Occipital lobe (tissue), 2 donors: Measurements from ENCODE around the gene CCS. TPM values are rescaled to one million over a fixed set of nuclear protein-coding genes. Genes with fewer than 3 reads are reported as not detected.
"Not testable (repeated sequence)": the region's sequence is repeated elsewhere in the genome, so short reads cannot be mapped to it uniquely, and the experiment has no call there.

Experiments used
- DNase-seq: peaks from one replicate; lab custom pipeline; 2025; lab: John Stamatoyannopoulos, UW
- total RNA-seq: library from RNA; depleted of rRNA; stranded (reverse); fragments of >200 nt; gene quantifications from one replicate; pipeline ENCODE4 v1.2.3, GENCODE V29; 2014

Gene CCS
- total RNA-seq, 1 donor from 2014 or later: 22.0 TPM

DNA sequence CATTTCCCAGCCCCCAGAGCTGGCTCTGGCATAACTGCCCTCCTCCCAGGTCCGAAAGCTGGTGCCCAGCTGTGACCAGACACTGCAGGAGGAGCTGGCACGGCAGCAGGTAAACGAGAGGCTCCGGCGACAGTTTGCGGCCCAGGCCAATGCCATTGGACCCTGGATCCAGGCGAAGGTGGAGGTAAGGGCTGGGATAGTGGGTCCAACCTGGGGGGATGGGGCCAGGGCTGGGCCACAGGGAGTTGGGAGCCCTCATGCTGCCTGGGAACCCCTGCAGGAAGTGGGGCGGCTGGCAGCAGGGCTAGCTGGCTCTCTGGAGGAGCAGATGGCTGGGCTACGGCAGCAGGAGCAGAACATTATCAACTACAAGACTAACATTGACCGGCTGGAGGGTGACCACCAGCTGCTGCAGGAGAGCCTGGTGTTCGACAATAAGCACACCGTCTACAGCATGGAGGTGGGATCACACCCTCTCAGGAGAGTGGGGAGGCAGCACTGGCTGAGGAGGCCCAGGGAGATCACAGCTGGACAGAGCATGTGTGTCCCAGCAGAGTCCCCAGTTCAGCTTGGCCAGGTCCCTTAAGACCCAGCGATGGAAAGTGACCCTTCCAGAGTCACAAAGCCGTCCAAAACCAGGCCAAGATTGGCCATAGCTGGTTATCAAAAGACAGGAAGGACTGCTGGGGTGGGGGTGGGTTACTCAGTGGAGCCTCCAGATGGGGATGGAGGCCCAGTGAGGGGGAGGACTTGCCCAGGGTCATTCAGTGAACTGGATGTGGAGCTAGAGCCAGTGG is 31.6 kb upstream of the CCS start:
- DNase-seq: no peak

- no peak for DNase-seq
These were observed 31.1 kb upstream of the CCS start for GRCh38 chr11:66561975-66562248.

GRCh38 chr11:66562275-66562674 is 30.7 kb upstream of the CCS start:
- no peak for DNase-seq

DNA sequence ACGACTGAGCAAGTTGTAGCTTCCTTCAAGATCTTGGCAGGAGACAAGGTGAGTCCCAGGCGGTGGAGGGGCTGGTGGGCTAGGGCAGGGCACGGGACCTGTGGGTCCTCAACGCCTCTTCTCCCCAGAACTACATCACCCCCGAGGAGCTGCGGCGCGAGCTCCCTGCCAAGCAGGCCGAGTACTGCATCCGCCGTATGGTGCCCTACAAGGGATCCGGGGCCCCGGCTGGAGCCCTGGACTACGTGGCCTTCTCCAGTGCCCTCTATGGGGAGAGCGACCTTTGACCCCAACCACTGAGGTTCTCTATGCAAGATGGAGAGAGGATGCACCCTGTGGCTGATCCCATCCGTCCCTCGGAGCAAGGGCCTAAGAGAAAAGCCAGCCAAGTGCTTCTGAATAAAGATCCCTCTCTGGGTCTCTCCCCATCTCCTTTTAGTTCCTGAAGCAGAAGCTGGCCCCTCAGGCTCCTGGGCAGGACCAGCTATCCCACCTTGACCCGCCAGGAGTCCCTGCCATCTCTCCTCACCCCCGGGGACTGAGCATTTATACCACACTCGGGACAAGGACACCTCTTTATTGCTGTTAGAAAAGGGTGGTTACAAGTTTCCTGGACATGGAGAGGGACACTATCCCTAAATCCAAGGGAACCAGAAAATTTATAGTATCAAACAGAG is 29.9 kb upstream of the CCS start:
- no peak for DNase-seq

- no peak for DNase-seq
These were observed 29.2 kb upstream of the CCS start for GRCh38 chr11:66563832-66564231.

DNA sequence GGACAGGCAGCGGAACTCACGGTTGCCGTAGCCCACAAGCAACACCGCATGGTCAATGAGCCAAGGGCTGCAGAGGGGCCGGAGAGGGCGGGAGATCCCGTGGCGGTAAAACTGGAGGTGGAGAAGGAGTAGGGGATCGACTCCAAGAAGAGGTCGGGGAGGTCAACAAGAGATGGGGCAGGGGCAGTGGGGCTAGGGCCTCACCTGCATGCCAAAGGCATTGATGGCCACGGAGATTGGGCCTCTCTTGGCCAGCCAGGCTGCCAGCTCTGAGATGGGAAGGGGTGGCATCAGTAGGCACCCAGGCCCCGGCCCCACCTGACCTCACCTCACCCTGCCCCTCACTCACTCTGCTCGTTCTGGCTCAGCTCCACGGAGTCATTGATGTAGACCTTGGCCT is 28.4 kb upstream of the CCS start:
- no peak for DNase-seq

GRCh38 chr11:66564984-66565383 is 28.0 kb upstream of the CCS start:
- no peak for DNase-seq

DNA sequence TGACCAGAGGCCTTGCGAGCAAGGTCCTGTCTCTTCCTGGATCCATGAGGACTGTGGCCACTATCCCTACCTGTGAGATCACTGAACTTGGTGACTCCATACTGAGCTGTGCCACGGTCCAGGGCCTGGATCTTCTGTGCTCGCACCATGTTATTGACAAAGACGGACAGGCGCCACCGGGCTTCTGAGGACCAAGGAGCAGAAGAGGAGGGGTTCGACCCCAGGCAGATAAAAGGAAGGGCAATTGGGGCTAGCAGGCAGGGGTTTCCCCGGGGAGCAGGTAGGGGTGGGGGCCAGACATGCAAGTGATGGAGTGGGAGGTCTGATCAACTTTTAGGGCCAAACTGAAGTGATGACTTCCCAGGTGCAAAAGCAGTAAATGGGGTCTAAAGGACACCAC is 26.8 kb upstream of the CCS start:
- no peak for DNase-seq

GRCh38 chr11:66567787-66568123 is 25.2 kb upstream of the CCS start:
- DNase-seq: no peak

GRCh38 chr11:66568124-66568916 is 24.7 kb upstream of the CCS start, which contains the start of gene CTSF:
CTSF (minus strand) TSS chr11:66568606; CDS start chr11:66568486, 120 bp downstream.
- DNase-seq: peak; percentile 89

DNA sequence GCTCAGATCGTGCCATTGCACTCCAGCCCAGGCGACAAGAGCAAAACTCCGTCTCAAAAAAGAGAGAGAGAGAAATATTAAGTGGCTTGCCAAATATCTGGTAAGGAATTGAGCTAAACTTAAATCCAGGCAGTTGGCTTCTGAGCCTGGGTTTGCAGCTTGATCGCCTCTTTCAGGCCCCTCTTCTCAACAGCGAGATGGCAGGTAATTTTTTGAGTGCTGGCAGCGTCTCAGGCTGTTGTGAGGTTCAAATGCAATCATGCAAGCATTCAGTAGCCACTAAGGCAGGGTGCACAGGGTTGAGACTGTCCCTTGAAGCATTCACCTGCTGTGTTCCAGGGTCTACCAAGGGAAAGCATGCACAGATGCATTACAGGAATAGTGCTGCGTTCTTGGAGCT is 23.9 kb upstream of the CCS start:
- no peak for DNase-seq

- DNase-seq: no peak
These were observed 22.7 kb upstream of the CCS start for GRCh38 chr11:66570079-66570849.

- no peak for DNase-seq
These were observed 22.2 kb upstream of the CCS start for GRCh38 chr11:66570850-66571180.

DNA sequence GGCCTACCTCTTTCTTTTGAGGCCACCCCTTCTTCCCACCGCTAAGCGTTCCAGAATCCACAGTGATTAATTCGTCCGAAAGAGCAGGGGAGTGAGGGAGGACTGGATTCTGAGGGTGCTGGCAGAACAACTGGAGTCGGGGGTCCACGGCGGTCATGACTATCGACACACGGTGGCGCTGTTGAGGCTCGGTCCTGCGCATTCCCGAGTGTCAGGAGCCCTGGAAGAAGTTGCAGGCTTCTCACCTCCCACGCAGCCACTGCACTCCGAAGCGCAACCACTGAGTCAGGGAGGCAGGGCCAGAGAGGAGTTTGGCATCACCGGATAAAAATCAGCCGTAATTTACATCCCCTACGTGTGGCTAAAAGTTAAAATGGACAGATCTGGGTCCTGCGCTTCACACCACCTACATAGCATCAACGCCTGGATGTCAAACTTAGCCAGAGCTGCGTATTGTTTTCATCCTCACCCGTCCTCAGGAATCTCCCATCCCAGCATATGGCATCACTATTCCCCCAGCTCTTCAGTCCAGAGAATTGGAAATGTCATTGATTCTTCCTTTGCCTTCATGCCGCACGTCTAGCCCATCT is 13.9 kb upstream of the CCS start:
- peak; percentile 67 for DNase-seq

DNA sequence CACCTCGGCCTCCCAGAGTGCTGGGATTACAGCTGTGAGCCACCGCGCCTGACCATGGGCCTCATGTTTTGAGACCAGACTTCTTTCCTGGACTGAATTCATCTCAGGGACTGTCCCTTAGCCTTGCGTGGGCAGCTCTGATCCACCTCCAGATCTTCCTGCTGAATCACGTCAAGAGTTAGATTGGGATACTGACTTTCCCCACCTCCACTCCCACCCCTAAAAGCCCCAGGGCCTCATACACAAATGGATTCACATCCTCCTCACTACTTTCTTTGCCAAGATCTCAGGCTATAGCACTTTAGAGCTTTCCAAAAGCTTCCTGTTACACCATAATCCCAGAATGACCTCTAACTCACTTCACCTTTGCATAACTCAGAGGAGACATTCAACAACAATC is 12.2 kb upstream of the CCS start:
- DNase-seq: no peak

- DNase-seq: no peak
These were observed 11.7 kb upstream of the CCS start for GRCh38 chr11:66581261-66581660.

DNA sequence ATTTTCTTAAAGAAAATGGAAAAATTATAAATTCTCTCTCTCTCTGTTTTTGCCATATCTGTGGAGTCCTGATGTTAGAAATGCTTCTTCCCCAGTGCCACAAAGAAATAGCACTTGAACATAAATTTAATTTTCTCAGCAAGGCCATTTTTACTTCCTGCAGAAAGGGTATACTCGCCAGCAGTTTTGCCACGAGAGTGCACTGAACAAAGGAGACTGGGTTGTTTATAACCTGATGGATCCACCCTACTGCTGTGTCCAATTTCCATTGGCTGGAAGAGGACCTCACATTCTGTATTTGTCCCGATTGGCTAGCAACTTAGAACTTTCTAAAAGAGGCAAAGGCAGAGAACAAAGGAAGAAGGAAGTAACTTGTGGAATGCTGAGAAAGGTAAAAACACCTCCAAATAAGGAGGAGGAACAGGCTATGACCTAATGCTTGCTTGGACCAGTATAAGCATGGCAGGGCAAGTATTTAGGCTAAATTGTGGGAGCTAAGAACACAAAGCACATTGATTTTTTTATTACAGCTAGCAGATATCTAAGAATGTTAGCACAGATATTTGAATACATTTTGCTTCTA is 10.3 kb upstream of the CCS start:
- not testable (repeated sequence) for DNase-seq

- not testable (repeated sequence) for DNase-seq
These were observed 7.5 kb upstream of the CCS start for GRCh38 chr11:66585447-66585846.

DNA sequence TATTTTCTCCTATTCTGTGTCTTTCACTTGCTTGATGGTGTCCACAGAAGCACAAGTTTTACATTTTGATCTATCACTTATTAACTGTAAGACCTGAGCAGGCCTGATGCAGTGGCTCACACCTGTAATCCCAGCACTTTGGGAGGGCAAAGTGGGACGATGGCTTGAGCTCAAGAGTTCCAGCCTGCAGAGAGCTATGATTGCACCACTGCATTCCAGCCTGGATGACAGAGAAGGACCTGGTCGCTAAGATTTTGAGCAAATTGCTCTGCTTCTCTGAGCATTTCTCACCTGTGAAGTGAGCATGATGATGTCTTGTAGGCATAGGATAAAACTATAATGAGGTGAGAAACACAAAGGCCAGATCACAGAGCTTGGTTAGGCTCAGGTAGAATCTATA is 6.8 kb upstream of the CCS start:
- no peak for DNase-seq

DNA sequence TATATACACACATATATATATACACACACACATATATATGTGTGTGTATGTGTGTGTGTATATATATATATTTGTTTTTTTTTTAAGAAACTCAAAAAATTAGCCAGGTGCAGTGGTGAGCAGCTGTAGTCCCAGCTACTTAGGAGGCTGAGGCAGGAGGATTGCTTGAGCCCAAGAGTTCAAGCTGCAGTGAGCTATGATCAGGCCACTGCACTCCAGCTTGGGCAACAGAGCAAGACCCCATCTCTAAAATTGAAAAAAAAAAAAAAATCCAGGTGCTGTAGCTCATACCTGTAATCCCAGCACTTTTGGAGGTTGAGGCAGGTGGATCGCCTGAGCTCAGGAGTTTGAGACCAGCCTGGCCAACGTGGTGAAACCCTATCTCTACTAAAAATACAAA is 3.7 kb upstream of the CCS start:
- DNase-seq: not testable (repeated sequence)

DNA sequence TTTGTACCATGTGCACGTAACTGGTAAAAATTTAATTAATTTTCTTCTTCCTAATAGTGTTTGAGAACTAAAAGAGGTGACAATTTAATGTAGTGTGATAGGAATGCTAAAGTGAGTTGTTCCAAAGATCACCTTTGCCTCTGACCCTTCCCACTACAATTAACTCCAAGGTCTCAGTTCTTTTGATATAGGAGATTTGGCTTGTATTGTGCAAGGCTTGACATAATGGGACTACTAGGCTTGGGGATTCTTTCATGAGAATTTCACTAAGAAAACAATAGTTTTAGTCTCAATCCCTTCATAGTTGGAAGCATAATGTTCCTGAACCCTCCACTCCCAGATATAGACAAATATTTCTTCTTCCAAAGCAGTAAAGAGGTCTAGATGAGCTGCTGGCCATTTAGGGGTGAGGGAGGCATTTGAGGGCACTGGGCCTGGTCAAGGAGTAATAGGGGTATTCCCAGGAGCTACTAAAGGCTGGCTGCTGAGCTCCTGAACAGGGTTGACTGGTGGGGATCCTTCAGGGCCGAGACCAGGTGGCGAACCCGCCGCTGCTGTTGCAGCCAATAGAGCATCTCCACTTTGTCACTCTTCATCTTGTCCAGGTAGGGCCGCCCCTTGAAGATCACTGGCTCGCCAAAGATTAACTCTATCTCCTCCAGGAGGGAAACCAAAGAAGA is 2.8 kb upstream of the CCS start:
- DNase-seq: no peak
